ENCODE data around the gene TBC1D3G.
"Not testable (repeated sequence)": the region's sequence is repeated elsewhere in the genome, so short reads cannot be mapped to it uniquely, and the experiment has no call there.

Gene TBC1D3G

GRCh38 chr17:36323584-36323983 is at the start of gene TBC1D3G:
TBC1D3G (plus strand) TSS chr17:36323884; CDS start chr17:36325412, 1,528 bp downstream.
- not testable (repeated sequence) for DNase-seq (ENCODE audit: low read depth, low spot score)

DNA sequence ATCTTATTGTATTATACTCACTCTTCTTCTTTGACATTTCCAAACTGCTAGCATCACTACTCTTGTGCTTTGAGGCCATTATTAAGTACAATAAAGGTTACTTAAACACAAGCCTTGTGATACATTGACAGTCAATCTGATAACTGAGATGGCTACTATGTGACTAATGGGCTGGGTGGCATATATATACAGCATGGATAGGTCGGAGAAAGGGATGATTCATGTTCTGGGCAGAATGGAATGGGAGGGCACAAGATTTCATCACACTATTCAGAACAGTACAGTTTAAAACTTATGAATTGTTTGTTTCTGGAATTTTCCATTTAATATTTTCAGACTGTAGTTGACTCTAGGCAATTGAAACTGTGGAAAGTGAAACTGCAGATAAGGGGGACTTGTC is 40.4 kb upstream of the TBC1D3G start:
- DNase-seq (ENCODE audit: low read depth, low spot score), result not testable (repeated sequence)

- DNase-seq (ENCODE audit: low read depth, low spot score), result not testable (repeated sequence)
Measured at GRCh38 chr17:36284219-36284618, 39.5 kb upstream of the TBC1D3G start.

DNA sequence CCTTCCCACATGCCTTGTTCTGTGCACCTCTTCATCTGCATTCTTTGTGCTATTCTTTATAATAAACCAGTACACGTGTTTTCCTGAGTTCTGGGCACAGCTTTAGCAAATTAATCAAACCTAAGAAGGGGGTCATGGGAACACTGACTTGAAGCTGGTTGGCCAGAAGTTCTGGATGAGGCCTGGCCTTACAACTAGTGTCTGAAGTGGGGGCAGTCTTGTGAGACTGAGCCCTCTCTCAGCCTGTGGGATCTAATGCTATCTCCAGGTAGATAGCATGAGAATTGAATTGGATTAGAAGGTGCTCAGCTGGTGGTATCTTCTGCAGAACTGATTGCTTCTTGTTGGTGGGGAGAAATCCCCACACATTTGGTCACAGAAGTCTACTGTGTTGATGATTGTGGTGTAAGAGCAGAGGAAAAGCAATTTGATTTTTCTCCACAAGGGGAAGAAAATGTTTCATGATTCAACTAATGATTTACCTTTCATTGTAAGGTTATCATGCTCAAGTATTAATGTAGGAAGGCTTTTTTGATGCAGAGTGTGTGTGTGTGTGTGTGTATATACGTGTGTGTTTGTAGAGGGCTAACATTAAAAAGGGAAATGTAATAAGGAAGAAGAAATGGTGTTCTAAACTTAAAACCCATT is 33.6 kb upstream of the TBC1D3G start:
- DNase-seq (ENCODE audit: low read depth, low spot score), result not testable (repeated sequence)

- DNase-seq (ENCODE audit: low read depth, low spot score), result not testable (repeated sequence)
Measured at GRCh38 chr17:36295161-36295560, 28.5 kb upstream of the TBC1D3G start.

DNA sequence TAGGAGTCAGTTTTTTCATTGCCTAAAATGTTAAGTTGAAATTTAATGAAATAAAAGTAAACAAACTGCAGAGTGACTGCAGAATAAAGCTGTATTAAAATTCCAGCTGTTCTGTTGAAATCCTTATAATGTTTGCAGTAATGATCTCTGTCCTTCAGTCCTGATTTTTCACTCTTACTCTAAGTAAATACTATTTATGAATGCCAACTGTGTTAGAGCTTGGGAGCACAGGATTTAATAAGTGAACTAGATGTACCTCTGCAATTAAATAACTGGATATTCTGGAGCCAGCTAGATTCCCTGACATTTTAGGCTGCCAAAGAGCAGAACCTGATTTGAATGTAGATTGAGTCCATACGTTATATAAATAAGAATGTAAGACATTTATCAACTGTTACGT is 7.9 kb upstream of the TBC1D3G start:
- not testable (repeated sequence) for DNase-seq (ENCODE audit: low read depth, low spot score)

DNA sequence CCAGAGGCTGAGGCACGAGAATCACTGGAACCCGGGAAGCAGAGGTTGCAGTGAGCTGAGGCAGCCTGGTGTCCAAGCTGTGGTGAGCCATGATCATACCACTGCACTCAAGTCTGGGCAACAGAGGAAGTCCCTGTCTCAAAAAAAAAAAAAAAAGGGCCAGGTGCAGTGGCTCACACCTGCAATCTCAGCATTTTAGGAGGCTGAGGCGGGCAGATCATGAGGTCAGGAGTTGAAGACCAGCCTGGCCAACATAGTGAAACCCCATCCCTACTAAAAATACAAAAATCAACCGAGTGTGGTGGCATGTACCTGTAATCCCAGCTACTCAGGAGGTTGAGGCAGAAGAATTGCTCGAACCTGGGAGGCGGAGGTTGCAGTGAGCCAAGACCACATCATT is 38.8 kb downstream of the TBC1D3G start:
- DNase-seq (ENCODE audit: low read depth, low spot score), result not testable (repeated sequence)

GRCh38 chr17:36375938-36376337 is 52.3 kb downstream of the TBC1D3G start:
- not testable (repeated sequence) for DNase-seq (ENCODE audit: low read depth, low spot score)
